Activated CD4-positive, CD25-positive, alpha-beta regulatory T cell treated with anti-CD3 and anti-CD28 coated beads, Interleukin-2, amount 50 U/mL, for 24 hours (primary cell): Measurements from ENCODE around the gene NCK2.

Experiments
- ATAC-seq, 2 donors: fragments of 150-1000 bp; cut with Tn5 transposase; one replicate each; pipeline ENCODE4 v1.10.0; 2021; ENCODE audit warnings: mild to moderate bottlenecking in 1 of 2, moderate library complexity in 1 of 2

Gene NCK2

DNA sequence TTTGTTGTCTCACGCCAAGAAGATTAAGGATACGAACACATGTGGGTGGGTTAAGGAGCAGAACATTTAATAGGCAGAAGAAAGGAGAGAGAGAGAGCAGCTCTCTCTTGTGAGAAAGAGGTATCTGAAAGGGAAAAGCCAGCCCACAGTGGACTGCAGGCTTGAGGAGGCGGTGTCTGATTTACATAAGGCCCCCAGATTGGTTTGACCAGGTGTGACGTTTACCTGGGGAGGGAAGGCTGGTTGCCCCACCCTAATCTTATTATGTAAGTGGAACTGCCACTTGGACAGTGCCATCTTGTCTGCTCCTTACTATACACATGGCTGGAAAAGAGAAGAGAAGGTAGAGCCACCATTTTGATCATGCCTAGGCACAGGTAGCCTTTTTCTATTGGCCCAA is 189.2 kb downstream of the NCK2 start:
- ATAC-seq, result no peak

GRCh38 chr2:105934467-105934866 is 189.8 kb downstream of the NCK2 start:
- peak; percentile 85 for ATAC-seq

DNA sequence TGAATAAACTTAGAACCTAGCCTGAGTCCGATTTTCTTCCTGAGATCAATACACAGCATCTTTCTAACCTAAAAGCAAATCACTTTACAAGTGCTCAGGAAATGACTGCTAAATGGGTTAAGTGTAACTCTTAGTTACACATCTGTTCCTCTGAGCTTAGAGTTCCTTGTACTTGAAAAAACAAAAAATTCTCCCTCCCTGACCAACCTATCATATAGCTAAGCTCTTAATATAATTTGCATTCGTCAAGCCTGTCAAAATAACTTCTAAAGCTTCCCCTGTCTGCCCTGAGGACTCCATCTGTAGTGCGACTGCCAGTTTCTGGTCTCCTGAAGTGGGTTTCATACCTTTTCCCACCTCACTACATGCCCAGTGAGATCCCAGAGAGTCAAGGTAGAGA is 190.4 kb downstream of the NCK2 start:
- ATAC-seq, result peak; percentile 65 to 72

DNA sequence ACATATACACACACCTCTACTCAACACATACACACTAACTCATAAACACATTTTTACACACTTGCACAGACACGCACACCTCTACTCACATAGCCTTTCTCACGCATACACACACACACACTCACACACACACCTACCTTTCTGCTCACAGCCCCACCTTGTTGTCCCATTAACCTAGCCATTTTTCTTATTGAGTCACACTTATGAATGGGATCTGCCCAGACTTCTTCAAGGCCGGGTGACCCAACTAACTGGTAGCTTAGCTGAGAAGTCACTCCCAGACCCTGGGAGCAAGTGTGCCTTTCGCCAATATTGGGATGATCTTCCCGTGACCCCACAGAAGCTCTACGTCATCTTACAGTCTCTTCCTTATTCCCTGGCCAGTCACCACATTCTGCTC is 192.2 kb downstream of the NCK2 start:
- no peak for ATAC-seq

- no peak for ATAC-seq
These were observed 192.9 kb downstream of the NCK2 start for GRCh38 chr2:105937498-105938097.
